Mesenchymal stem cell (in vitro differentiated cells and primary cell): ENCODE data around the gene DEGS2.

Experiments used
- DNase-seq: peaks from one replicate; pipeline ENCODE4 v3.0.0-alpha.2; 2013
- H2AFZ ChIP-seq: one replicate; pipeline ENCODE4 v1.6.1; 2013; ENCODE audit warnings: low read depth, mild to moderate bottlenecking, control low read depth, inconsistent platforms, low read length, moderate library complexity
- H2AK5ac ChIP-seq: 2 replicates; pipeline ENCODE4 v1.6.1; 2013; ENCODE audit warnings: low read length, moderate library complexity, mild to moderate bottlenecking, inconsistent platforms; ENCODE audit not compliant: severe bottlenecking
- H2BK120ac ChIP-seq: one replicate; pipeline ENCODE4 v1.6.1; 2013; ENCODE audit warnings: low read depth, mild to moderate bottlenecking, inconsistent platforms, low read length, moderate library complexity
- H2BK12ac ChIP-seq, 2 experiments: one replicate each; pipeline ENCODE4 v1.6.1; 2013; ENCODE audit warnings: inconsistent platforms in 2 of 2, low read length in 2 of 2, mild to moderate bottlenecking in 2 of 2, moderate library complexity in 2 of 2, control low read depth in 1 of 2
- H2BK15ac ChIP-seq: one replicate; pipeline ENCODE4 v1.6.1; 2013; ENCODE audit warnings: mild to moderate bottlenecking, low read depth, inconsistent platforms; ENCODE audit not compliant: poor library complexity, severe bottlenecking
- H2BK5ac ChIP-seq: 2 replicates; pipeline ENCODE4 v1.6.1; 2013; ENCODE audit warnings: low read depth, mild to moderate bottlenecking, low read length, control low read depth, inconsistent platforms; ENCODE audit not compliant: poor library complexity, severe bottlenecking
- H3K14ac ChIP-seq, 2 experiments: one replicate each; pipeline ENCODE4 v1.6.1; 2013; ENCODE audit warnings: inconsistent platforms in 2 of 2, low read length in 2 of 2, control low read depth in 1 of 2, mild to moderate bottlenecking in 1 of 2, moderate library complexity in 1 of 2
- H3K18ac ChIP-seq, 2 experiments: one replicate each; pipeline ENCODE4 v1.6.1; 2013; ENCODE audit warnings: inconsistent platforms in 2 of 2, low read length in 2 of 2, control low read depth in 1 of 2, low read depth in 1 of 2, mild to moderate bottlenecking in 1 of 2
- H3K23ac ChIP-seq, 2 experiments: one replicate each; pipeline ENCODE4 v1.6.1; 2013; ENCODE audit warnings: inconsistent platforms in 2 of 2, low read length in 2 of 2, mild to moderate bottlenecking in 2 of 2, moderate library complexity in 2 of 2, control low read depth in 1 of 2
- H3K27ac ChIP-seq: 2 replicates; pipeline ENCODE4 v1.5.1; 2013; ENCODE audit warnings: mild to moderate bottlenecking, moderate library complexity, low read length, control low read depth, inconsistent platforms; ENCODE audit not compliant: poor library complexity, severe bottlenecking
- H3K27me3 ChIP-seq, 2 experiments: 2 replicates each; pipeline versions ENCODE4 v1.6.1 to v1.7.0; 2013; ENCODE audit warnings: low read length in 2 of 2, mild to moderate bottlenecking in 2 of 2, moderate library complexity in 2 of 2, control low read depth in 1 of 2, inconsistent platforms in 1 of 2; ENCODE audit not compliant: control insufficient read depth in 1 of 2, insufficient read depth in 1 of 2
- H3K36me3 ChIP-seq, 2 experiments: 2 replicates each; pipeline versions ENCODE4 v1.6.1 to v1.7.0; 2013; ENCODE audit warnings: low read length in 2 of 2, control low read depth in 1 of 2, inconsistent platforms in 1 of 2, low read depth in 1 of 2, mild to moderate bottlenecking in 1 of 2; ENCODE audit not compliant: insufficient read depth in 2 of 2, control insufficient read depth in 1 of 2
- H3K4ac ChIP-seq, 2 experiments: one replicate each; pipeline ENCODE4 v1.6.1; 2013; ENCODE audit warnings: inconsistent platforms in 2 of 2, low read length in 2 of 2, mild to moderate bottlenecking in 2 of 2, moderate library complexity in 2 of 2, control low read depth in 1 of 2, low read depth in 1 of 2
- H3K4me1 ChIP-seq: 2 replicates; pipeline ENCODE4 v1.6.1; 2013; ENCODE audit warnings: low read depth, low read length, control low read depth; ENCODE audit not compliant: control insufficient read depth, insufficient read depth
- H3K4me2 ChIP-seq: 2 replicates; pipeline ENCODE4 v1.6.1; 2013; ENCODE audit warnings: low read length, mild to moderate bottlenecking, inconsistent platforms; ENCODE audit not compliant: poor library complexity, severe bottlenecking
- H3K4me3 ChIP-seq, 2 experiments: 2 replicates each; pipeline versions ENCODE4 v1.5.1 to v1.7.0; 2013; ENCODE audit warnings: low read length in 2 of 2, mild to moderate bottlenecking in 2 of 2, control low read depth in 1 of 2, low read depth in 1 of 2; ENCODE audit not compliant: insufficient read depth in 1 of 2
- H3K79me1 ChIP-seq: replicated peaks from 2 replicates; pipeline ENCODE4 v1.6.1; 2013; ENCODE audit warnings: mild to moderate bottlenecking, control low read depth, low read length, inconsistent platforms; ENCODE audit not compliant: poor library complexity, severe bottlenecking
- H3K9ac ChIP-seq: 2 replicates; pipeline ENCODE4 v1.7.0; 2013; ENCODE audit warnings: mild to moderate bottlenecking, low read length, moderate library complexity
- H3K9me3 ChIP-seq: 2 replicates; pipeline ENCODE4 v1.7.0; 2013; ENCODE audit warnings: mild to moderate bottlenecking, low read length; ENCODE audit not compliant: control insufficient read depth
- H4K8ac ChIP-seq: one replicate; pipeline ENCODE4 v1.6.1; 2013; ENCODE audit warnings: inconsistent platforms, mild to moderate bottlenecking, low read length, moderate library complexity
- H4K91ac ChIP-seq: one replicate; pipeline ENCODE4 v1.6.1; 2013; ENCODE audit warnings: mild to moderate bottlenecking, low read length, inconsistent platforms
- WGBS: methylation state at CpG from one replicate; pipeline ENCODE4 v1.1.7; 2013; ENCODE audit warnings: mixed read lengths; 5-methylcytosine and 5-hydroxymethylcytosine counted together

The DEGS2 gene

GRCh38 chr14:100115726-100116125 is 43.7 kb downstream of the DEGS2 start:
- Histone ChIP-seq H3K4me1 (peaks cover 6% of the 10 kb centered on the region), H3K79me1 (peaks cover 5% of the 10 kb centered on the region), H3K4me2 (no peak overlapping the region), H3K27ac (no peak overlapping the region), H3K9me3 (no peaks in the 10 kb centered on the region), H3K14ac (no peak overlapping the region), H3K18ac (no peak overlapping the region), H2AK5ac (no peak overlapping the region), H3K4me3 (no peak overlapping the region), H2BK12ac (no peak overlapping the region), H2BK15ac (no peak overlapping the region), H3K9ac (no peak overlapping the region), H4K91ac (no peak overlapping the region), H3K36me3 (peaks cover 0 to 9% of the 10 kb centered on the region in 2 experiments), H3K23ac (no peak overlapping the region), H3K4ac (no peak overlapping the region), H2AFZ (no peak overlapping the region), H3K27me3 (no peaks in the 10 kb centered on the region), H2BK5ac (no peak overlapping the region), H2BK120ac (no peak overlapping the region), H4K8ac (no peak overlapping the region)
- WGBS, result 97% methylated on average over 8 of the region's 8 CpGs
- no peak for DNase-seq

- 92% methylated on average over 6 of the region's 6 CpGs for WGBS
- H2AK5ac ChIP-seq, result no peak overlapping the region
Observed at GRCh38 chr14:100115236-100115635, 44.2 kb downstream of the DEGS2 start.

GRCh38 chr14:100114109-100114765 is 45.2 kb downstream of the DEGS2 start:
- Histone ChIP-seq H2BK12ac (no peak overlapping the region), H3K4me3 (no peak overlapping the region), H2BK5ac (no peak overlapping the region), H2BK15ac (no peak overlapping the region), H3K14ac (no peak overlapping the region), H2BK120ac (no peak overlapping the region), H3K4ac (no peak overlapping the region), H4K91ac (no peak overlapping the region), H3K9me3 (no peaks in the 10 kb centered on the region), H3K18ac (no peak overlapping the region), H3K4me1 (peaks cover 6% of the 10 kb centered on the region), H3K4me2 (no peak overlapping the region), H3K36me3 (peaks cover 0 to 6% of the 10 kb centered on the region in 2 experiments), H2AFZ (no peak overlapping the region), H3K27me3 (no peaks in the 10 kb centered on the region), H4K8ac (no peak overlapping the region), H3K27ac (no peak overlapping the region), H3K9ac (no peak overlapping the region), H3K79me1 (peaks cover 8% of the 10 kb centered on the region), H3K23ac (no peak overlapping the region), H2AK5ac (no peak overlapping the region)
- WGBS, result 82% methylated on average over 11 of the region's 13 CpGs
- DNase-seq, result no peak

More at GRCh38 chr14:100115236-100115635, 44.2 kb downstream of the DEGS2 start:
- Histone ChIP-seq H2BK12ac (no peak overlapping the region), H3K4me1 (peaks cover 6% of the 10 kb centered on the region), H3K14ac (no peak overlapping the region), H3K23ac (no peak overlapping the region), H3K4me2 (no peak overlapping the region), H3K4ac (no peak overlapping the region), H3K9me3 (no peaks in the 10 kb centered on the region), H4K8ac (no peak overlapping the region), H3K4me3 (no peak overlapping the region), H2AFZ (no peak overlapping the region), H3K9ac (no peak overlapping the region), H3K36me3 (peaks cover 0 to 9% of the 10 kb centered on the region in 2 experiments), H4K91ac (no peak overlapping the region), H2BK120ac (no peak overlapping the region), H3K27me3 (no peaks in the 10 kb centered on the region), H3K79me1 (peaks cover 8% of the 10 kb centered on the region), H2BK15ac (no peak overlapping the region), H2BK5ac (no peak overlapping the region), H3K27ac (no peak overlapping the region), H3K18ac (no peak overlapping the region)
- DNase-seq, result no peak

- Histone ChIP-seq H3K18ac (no peak overlapping the region), H4K8ac (no peak overlapping the region), H3K14ac (no peak overlapping the region), H2AK5ac (no peak overlapping the region), H3K4ac (no peak overlapping the region), H3K23ac (no peak overlapping the region), H3K79me1 (peaks cover 16% of the 10 kb centered on the region), H3K9ac (no peak overlapping the region), H3K9me3 (no peaks in the 10 kb centered on the region), H2BK5ac (no peak overlapping the region), H3K4me1 (peaks cover 11% of the 10 kb centered on the region), H3K4me2 (no peak overlapping the region), H3K4me3 (no peak overlapping the region), H2BK15ac (no peak overlapping the region), H2AFZ (no peak overlapping the region), H2BK120ac (no peak overlapping the region), H3K27me3 (no peaks in the 10 kb centered on the region), H3K36me3 (peaks cover 0 to 9% of the 10 kb centered on the region in 2 experiments), H2BK12ac (no peak overlapping the region), H3K27ac (no peak overlapping the region), H4K91ac (no peak overlapping the region)
- 96% methylated on average over 11 of the region's 11 CpGs for WGBS
- DNase-seq, result no peak
Observed at GRCh38 chr14:100111931-100112704, 47.3 kb downstream of the DEGS2 start.
